ENCODE measurements around the gene DHRSX.

- TF ChIP-seq CTCF (IDR thresholded peaks at IDR 0.05) (no peak), POLR2A (IDR thresholded peaks at IDR 0.05) (no peak)
These were observed 36.2 kb upstream of the DHRSX start for GRCh38 chrX:2536974-2537373.
